VCaP (cell line): Measurements from ENCODE around the gene METTL17.

Experiments
- H3K27ac ChIP-seq: fragments of 450-650 bp; 2 replicates; pipeline ENCODE4 v1.5.1; 2017
- TF ChIP-seq, protein P1 (sequence below): fragments of 450-650 bp; conservative IDR thresholded peaks from 2 replicates; pipeline ENCODE4 v1.5.1; 2017; ENCODE audit warnings: mild to moderate bottlenecking, moderate library complexity

METTL17 gene

DNA sequence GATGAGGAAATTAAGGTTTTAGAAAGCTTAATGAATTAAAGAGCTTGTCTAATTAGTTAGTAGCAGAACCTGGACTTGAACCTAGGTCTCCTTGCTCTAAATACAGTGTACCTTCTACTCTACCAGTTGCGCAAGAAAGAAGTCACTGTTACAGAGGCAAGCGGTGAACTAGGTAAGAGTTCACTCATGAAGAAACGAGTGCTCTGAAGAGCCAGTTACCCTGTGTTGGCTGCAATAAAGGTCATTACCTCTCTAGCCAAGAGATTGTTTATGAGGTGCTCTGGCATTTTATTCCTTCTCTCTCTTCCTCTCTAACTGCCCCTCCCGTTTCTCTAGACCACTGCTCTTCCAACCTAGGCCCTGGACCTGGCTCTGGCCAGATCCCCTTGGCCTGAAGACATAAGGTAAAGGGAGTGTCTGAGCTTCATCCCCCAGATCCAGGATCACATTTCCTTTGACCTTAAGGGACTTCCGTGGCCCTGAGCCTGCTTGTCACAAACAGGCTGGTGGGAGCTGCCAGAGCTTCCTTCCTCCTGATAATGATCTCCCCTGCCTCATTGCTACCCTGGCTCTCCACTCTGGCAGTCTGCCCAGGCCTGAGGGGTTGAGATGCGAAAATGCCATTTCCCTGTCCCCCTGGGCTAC, 54.3 kb downstream of the METTL17 start:
- TF ChIP-seq, protein P1, sequence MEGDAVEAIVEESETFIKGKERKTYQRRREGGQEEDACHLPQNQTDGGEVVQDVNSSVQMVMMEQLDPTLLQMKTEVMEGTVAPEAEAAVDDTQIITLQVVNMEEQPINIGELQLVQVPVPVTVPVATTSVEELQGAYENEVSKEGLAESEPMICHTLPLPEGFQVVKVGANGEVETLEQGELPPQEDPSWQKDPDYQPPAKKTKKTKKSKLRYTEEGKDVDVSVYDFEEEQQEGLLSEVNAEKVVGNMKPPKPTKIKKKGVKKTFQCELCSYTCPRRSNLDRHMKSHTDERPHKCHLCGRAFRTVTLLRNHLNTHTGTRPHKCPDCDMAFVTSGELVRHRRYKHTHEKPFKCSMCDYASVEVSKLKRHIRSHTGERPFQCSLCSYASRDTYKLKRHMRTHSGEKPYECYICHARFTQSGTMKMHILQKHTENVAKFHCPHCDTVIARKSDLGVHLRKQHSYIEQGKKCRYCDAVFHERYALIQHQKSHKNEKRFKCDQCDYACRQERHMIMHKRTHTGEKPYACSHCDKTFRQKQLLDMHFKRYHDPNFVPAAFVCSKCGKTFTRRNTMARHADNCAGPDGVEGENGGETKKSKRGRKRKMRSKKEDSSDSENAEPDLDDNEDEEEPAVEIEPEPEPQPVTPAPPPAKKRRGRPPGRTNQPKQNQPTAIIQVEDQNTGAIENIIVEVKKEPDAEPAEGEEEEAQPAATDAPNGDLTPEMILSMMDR: no peak
- H3K27ac ChIP-seq: peak overlapping the region; percentile 13; the same call in 1 of the 2 replicates
